HG03095 (cell line): Measurements from ENCODE around the gene CDH4.
"Not testable (repeated sequence)": the region's sequence is repeated elsewhere in the genome, so short reads cannot be mapped to it uniquely, and the experiment has no call there.

ENCODE experiments used
- ATAC-seq: cut with Tn5 transposase; IDR thresholded peaks from one replicate; pipeline ENCODE4 v1.9.1; 2021; ENCODE audit warnings: moderate library complexity; ENCODE audit not compliant: unreplicated experiment

The CDH4 gene

GRCh38 chr20:61839912-61840778 is 588.1 kb downstream of the CDH4 start:
- no peak for ATAC-seq

GRCh38 chr20:61840779-61841455 is 588.9 kb downstream of the CDH4 start:
- ATAC-seq = no peak

- ATAC-seq = no peak
Measured at GRCh38 chr20:61841551-61841950, 589.5 kb downstream of the CDH4 start.

- no peak for ATAC-seq
Measured at GRCh38 chr20:61841966-61842365, 589.9 kb downstream of the CDH4 start.

- ATAC-seq = no peak
Measured at GRCh38 chr20:61844621-61845020, 592.6 kb downstream of the CDH4 start.

GRCh38 chr20:61845233-61845671 is 593.2 kb downstream of the CDH4 start:
- ATAC-seq = no peak

GRCh38 chr20:61846074-61846473 is 594.0 kb downstream of the CDH4 start:
- no peak for ATAC-seq

GRCh38 chr20:61846741-61847419 is 594.8 kb downstream of the CDH4 start:
- ATAC-seq = no peak

- no peak for ATAC-seq
Measured at GRCh38 chr20:61847420-61847748, 595.3 kb downstream of the CDH4 start.

- ATAC-seq = no peak
Measured at GRCh38 chr20:61847986-61848385, 595.9 kb downstream of the CDH4 start.

- no peak for ATAC-seq
Measured at GRCh38 chr20:61848851-61849250, 596.8 kb downstream of the CDH4 start.

GRCh38 chr20:61849376-61849775 is 597.3 kb downstream of the CDH4 start:
- no peak for ATAC-seq

GRCh38 chr20:61849822-61850221 is 597.8 kb downstream of the CDH4 start:
- ATAC-seq = no peak

- ATAC-seq = no peak
Measured at GRCh38 chr20:61850457-61850856, 598.4 kb downstream of the CDH4 start.

- ATAC-seq = no peak
Measured at GRCh38 chr20:61850926-61851900, 599.2 kb downstream of the CDH4 start.

GRCh38 chr20:61852268-61853072 is 600.4 kb downstream of the CDH4 start:
- ATAC-seq = no peak

GRCh38 chr20:61853073-61854005 is 601.3 kb downstream of the CDH4 start:
- no peak for ATAC-seq

GRCh38 chr20:61854538-61854937 is 602.5 kb downstream of the CDH4 start:
- ATAC-seq = not testable (repeated sequence)

GRCh38 chr20:61855286-61855685 is 603.2 kb downstream of the CDH4 start:
- ATAC-seq = no peak
